ENCODE results near the gene HTRA2.

DNA sequence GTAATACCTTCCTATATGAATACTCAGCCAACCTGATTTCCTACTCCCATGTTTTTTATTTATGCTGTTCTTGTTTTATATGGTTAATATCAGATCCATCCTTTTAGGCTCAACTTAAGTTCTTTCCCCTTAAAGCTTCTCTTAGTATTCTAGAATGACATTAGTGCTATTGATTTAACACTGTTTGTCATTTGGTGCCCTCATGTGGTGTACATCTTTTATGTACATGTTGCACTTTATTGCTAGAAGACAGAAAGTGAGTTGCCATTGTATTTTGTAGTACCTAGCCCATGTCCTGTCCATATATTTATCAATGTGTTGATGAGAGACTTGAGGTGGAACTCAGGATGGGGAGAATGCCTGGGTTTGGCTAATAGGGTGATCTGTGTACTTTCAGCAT, 2.5 kb downstream of the HTRA2 start:
- TF ChIP-seq, protein P1, sequence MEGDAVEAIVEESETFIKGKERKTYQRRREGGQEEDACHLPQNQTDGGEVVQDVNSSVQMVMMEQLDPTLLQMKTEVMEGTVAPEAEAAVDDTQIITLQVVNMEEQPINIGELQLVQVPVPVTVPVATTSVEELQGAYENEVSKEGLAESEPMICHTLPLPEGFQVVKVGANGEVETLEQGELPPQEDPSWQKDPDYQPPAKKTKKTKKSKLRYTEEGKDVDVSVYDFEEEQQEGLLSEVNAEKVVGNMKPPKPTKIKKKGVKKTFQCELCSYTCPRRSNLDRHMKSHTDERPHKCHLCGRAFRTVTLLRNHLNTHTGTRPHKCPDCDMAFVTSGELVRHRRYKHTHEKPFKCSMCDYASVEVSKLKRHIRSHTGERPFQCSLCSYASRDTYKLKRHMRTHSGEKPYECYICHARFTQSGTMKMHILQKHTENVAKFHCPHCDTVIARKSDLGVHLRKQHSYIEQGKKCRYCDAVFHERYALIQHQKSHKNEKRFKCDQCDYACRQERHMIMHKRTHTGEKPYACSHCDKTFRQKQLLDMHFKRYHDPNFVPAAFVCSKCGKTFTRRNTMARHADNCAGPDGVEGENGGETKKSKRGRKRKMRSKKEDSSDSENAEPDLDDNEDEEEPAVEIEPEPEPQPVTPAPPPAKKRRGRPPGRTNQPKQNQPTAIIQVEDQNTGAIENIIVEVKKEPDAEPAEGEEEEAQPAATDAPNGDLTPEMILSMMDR (conservative IDR thresholded peaks at IDR 0.05; ENCODE audit: low read length), result peak; percentile 61
- TF ChIP-seq EZH2phosphoT487 (IDR thresholded peaks at IDR 0.05; ENCODE audit: borderline replicate concordance), result no peak

Measured in Loucy (cell line).